Putamen (tissue), 1 donor: ENCODE measurements around the gene SLC25A22.
A peak's percentile ranks its signal among the peaks of the same experiment; 100 is the strongest.

Experiments used
- DNase-seq: peaks from one replicate; pipeline ENCODE4 v3.0.0-alpha.2; 2016; ENCODE audit warnings: low spot score

The SLC25A22 gene

GRCh38 chr11:746289-747157 is 51.6 kb downstream of the SLC25A22 start:
- peak; percentile 79 for DNase-seq

DNA sequence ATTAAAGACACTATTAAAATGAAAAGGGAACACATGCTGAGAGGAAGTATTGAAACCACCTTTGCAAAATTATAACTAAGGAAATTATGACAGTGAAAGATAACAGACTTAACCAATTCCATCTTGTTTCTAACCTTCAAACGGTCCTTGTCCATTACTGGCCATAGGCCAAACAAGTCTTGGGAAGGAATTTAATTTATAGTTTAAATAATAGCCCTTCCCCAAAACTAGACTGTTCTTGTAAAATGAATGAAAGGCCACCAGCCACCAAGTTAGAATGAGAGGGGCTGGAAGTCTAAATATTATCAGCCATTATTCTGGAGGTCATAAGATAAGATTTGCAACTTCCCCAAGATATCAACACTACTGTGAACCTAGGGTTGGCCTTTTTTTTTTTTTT is 52.7 kb downstream of the SLC25A22 start:
- no peak for DNase-seq

DNA sequence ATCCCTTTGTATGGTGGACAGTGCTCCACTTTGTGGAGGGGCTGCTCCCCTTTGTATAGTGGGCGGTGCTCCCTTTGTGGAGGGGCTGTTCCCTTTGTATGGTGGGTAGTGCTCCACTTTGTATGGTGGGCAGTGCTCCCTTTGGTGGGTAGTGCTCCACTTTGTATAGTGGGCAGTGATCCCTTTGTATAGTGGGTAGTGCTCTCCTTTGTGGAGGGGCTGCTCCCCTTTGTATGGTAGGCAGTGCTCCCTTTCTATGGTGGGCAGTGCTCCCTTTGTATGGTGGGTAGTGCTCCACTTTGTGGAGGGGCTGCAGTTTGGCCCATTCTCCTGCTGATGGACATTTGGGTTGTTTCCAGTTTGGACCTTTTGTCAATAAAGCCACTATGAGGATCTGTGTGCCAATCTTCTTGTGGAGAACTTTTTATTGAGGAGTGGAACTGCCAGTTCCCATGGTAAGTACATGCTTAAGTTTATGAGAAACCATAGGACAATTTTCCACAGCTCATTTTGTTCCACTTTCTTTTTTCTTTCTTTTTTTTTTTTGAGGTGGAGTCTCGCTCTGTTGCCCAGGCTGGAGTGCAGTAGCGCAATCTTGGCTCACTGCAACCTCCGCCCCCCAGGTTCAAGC is 55.4 kb downstream of the SLC25A22 start:
- DNase-seq: no peak

DNA sequence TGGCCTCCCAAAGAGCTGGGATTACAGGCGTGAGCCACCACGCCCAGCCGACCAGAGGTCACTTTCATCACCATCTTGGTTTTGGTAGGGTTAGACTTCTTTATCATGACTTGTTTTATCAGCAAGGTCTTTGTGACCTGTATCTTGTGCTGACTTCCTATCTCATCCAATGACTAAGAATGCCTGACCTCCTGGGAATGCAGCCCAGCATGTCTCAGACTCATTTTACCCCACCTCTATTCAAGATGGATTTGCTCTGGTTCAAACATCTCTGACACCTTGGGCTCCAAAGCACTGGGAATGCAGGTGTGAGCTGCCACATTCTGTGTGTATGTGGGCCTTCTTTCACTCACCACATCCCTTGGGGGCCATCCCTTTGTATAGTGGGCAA is 55.9 kb downstream of the SLC25A22 start:
- DNase-seq: no peak
